Activated naive CD4-positive, alpha-beta T cell treated with anti-CD3 and anti-CD28 coated beads, Interleukin-2, amount 10 ng/mL, durations not matched to agents 7 days and 5 days (primary cell): Measurements from ENCODE around the gene CRISP2.

Experiments used
- CTCF ChIA-PET: fragments of 350-600 bp; sonication (Branson Sonifier 250); formaldehyde crosslinking; loops from one replicate; lab custom pipeline; 2021; ENCODE audit warnings: antibody characterized with exemption; lab: Charles Lee
- DNase-seq: peaks from one replicate; pipeline ENCODE4 v3.0.0-alpha.2; 2020
- H3K27ac Mint-ChIP-seq: one replicate; pipeline ENCODE4 v1.8.0; 2021; ENCODE audit warnings: mild to moderate bottlenecking, moderate library complexity, mixed read lengths
- H3K27me3 Mint-ChIP-seq: one replicate; pipeline ENCODE4 v1.8.0; 2021; ENCODE audit warnings: mild to moderate bottlenecking, mixed read lengths
- H3K36me3 Mint-ChIP-seq: one replicate; pipeline ENCODE4 v1.8.0; 2021; ENCODE audit warnings: mixed read lengths
- H3K4me1 Mint-ChIP-seq: one replicate; pipeline ENCODE4 v1.8.0; 2021; ENCODE audit warnings: mixed read lengths
- H3K4me3 Mint-ChIP-seq: one replicate; pipeline ENCODE4 v1.8.0; 2021; ENCODE audit warnings: mild to moderate bottlenecking, moderate library complexity, mixed read lengths
- H3K9me3 Mint-ChIP-seq: one replicate; pipeline ENCODE4 v1.8.0; 2021; ENCODE audit warnings: mixed read lengths

CRISP2 gene

GRCh38 chr6:49646130-49646824, 67.1 kb downstream of the CRISP2 start:
- Mint-ChIP-seq H3K27ac (no peak overlapping the region), H3K27me3 (no peaks in the 10 kb centered on the region), H3K4me1 (no peaks in the 10 kb centered on the region), H3K4me3 (no peak overlapping the region), H3K9me3 (no peaks in the 10 kb centered on the region), H3K36me3 (no peaks in the 10 kb centered on the region)
- CTCF ChIA-PET = no interaction called here
- no peak for DNase-seq

GRCh38 chr6:49645139-49645538, 68.2 kb downstream of the CRISP2 start:
- Mint-ChIP-seq H3K27me3 (no peaks in the 10 kb centered on the region), H3K36me3 (no peaks in the 10 kb centered on the region), H3K4me1 (no peaks in the 10 kb centered on the region), H3K9me3 (no peaks in the 10 kb centered on the region), H3K4me3 (no peak overlapping the region), H3K27ac (no peak overlapping the region)
- CTCF ChIA-PET = no interaction called here
- no peak for DNase-seq
